ENCODE measurements around the gene MED9. TPM values are rescaled to one million over a fixed set of nuclear protein-coding genes. Genes with fewer than 3 reads are reported as not detected.
"Not testable (repeated sequence)": the region's sequence is repeated elsewhere in the genome, so short reads cannot be mapped to it uniquely, and the experiment has no call there.

Gene MED9, protein sequence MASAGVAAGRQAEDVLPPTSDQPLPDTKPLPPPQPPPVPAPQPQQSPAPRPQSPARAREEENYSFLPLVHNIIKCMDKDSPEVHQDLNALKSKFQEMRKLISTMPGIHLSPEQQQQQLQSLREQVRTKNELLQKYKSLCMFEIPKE
- 8.1 and 8.4 TPM in 2 replicates for total RNA-seq (2012; rRNA removed)

DNA sequence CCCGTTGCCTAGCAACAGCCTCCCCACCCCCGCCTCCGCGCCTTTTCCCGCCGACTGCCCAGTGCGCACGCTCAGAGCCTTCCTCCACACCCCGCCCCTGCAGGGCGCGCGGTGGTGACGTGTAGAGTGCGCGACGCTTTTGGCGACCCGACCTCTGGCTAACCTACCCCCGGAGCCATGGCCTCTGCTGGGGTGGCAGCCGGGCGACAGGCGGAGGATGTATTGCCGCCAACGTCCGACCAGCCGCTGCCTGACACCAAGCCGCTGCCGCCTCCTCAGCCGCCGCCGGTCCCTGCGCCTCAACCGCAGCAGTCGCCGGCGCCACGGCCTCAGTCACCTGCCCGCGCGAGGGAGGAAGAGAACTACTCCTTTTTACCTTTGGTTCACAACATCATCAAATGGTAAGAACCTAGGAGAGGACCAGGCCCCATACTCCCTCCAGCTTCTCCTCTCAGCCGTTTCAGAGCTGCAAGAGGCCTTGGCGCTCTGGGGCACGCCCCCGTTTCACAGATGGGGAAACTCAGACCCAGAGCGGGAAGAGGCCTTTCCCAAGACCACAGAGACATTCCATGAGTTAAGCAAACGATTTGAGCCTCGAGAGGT is at the start of gene MED9:
TSS of gene MED9 (plus strand) at position 136 of the 603 bp plus-strand sequence. CDS start at position 178, 42 bp downstream.
- peak within 1 kb of the TSS; percentile 96 for H3K4me3 ChIP-seq (ENCODE audit: low read length)
- no peaks in the 10 kb centered on the region for H3K9me3 ChIP-seq (replicated peaks; ENCODE audit: low read length)
- H3K36me3 ChIP-seq (ENCODE audit: insufficient read depth, low read length), result peaks cover 4% of the 10 kb centered on the region
- peaks cover 14% of the 10 kb centered on the region for H3K4me1 ChIP-seq (ENCODE audit: control insufficient read depth, insufficient read depth, low read length)
- peak within 1 kb of the TSS; percentile 98 for H3K9ac ChIP-seq (ENCODE audit: low read depth, low read length)
- peaks cover 21% of the 10 kb centered on the region for H3K27me3 ChIP-seq (ENCODE audit: control insufficient read depth, insufficient read depth, low read length)
- H3K4me2 ChIP-seq (ENCODE audit: low read length), result peak within 1 kb of the TSS; percentile 84

DNA sequence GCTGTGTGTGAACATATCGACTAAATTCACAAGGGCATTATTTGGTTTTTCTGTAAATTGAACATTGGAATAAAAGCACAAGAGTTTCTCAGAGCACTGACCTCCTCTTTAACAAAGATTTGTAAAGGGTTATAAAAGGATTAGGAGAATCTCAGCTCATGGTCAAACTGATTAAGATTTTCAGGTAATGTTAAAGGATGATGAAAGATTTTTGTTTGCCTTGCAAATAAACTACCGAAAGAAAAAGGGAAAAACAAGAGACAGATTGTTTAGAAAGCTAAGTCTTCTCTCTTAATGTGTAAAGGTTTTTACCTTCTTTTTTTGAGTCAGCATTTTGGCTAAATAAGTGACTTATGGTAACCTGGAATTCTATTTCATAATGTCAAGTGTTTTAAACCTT is 47.6 kb upstream of the MED9 start:
- no peak overlapping the region for H3K9ac ChIP-seq (ENCODE audit: low read depth, low read length)
- peaks cover 19% of the 10 kb centered on the region for H3K27me3 ChIP-seq (ENCODE audit: control insufficient read depth, insufficient read depth, low read length)
- H3K36me3 ChIP-seq (ENCODE audit: insufficient read depth, low read length), result no peaks in the 10 kb centered on the region
- peaks cover 5% of the 10 kb centered on the region for H3K9me3 ChIP-seq (replicated peaks; ENCODE audit: low read length)
- no peaks in the 10 kb centered on the region for H3K4me1 ChIP-seq (ENCODE audit: control insufficient read depth, insufficient read depth, low read length)
- H3K4me2 ChIP-seq (ENCODE audit: low read length), result no peak overlapping the region
- no peak overlapping the region for H3K4me3 ChIP-seq (ENCODE audit: low read length)

DNA sequence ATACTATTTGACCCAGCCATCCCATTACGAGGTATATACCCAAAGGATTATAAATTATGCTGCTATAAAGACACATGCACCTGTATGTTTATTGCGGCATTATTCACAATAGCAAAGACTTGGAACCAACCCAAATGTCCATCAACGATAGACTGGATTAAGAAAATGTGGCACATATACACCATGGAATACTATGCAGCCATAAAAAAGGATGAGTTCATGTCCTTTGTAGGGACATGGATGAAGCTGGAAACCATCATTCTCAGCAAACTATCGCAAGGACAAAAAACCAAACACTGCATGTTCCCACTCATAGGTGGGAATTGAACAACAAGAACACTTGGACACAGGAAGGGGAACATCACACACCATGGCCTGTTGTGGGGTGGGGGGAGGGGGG is 45.9 kb upstream of the MED9 start:
- not testable (repeated sequence) for H3K9me3 ChIP-seq (replicated peaks; ENCODE audit: low read length); H3K36me3 ChIP-seq (ENCODE audit: insufficient read depth, low read length); H3K4me3 ChIP-seq (ENCODE audit: low read length); H3K4me2 ChIP-seq (ENCODE audit: low read length); H3K9ac ChIP-seq (ENCODE audit: low read depth, low read length)
- Histone ChIP-seq H3K27me3 (ENCODE audit: control insufficient read depth, insufficient read depth, low read length) (peaks cover 19% of the 10 kb centered on the region), H3K4me1 (ENCODE audit: control insufficient read depth, insufficient read depth, low read length) (peaks cover 14% of the 10 kb centered on the region)

DNA sequence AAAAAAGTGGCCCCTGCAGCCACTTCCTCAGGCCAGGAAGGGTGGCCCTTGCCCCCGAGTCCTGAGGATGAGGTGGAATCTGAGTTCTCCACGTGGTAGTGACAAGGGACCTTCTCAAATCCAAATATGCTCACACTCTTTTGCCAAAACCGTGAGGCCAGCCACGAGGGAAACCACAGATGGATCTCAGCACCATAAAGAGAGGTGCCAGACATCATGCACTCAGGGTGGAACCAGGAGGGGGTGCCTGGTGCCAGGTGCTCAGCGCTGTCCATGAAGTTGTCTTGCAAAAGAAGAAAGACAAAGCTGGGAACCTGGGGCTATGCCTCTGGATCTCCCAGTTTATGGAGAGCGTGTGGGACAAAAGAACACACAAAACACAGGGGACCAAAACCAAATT is 45.2 kb upstream of the MED9 start:
- H3K27me3 ChIP-seq (ENCODE audit: control insufficient read depth, insufficient read depth, low read length), result peaks cover 17% of the 10 kb centered on the region
- no peak overlapping the region for H3K4me3 ChIP-seq (ENCODE audit: low read length)
- no peak overlapping the region for H3K4me2 ChIP-seq (ENCODE audit: low read length)
- no peak overlapping the region for H3K9ac ChIP-seq (ENCODE audit: low read depth, low read length)
- H3K4me1 ChIP-seq (ENCODE audit: control insufficient read depth, insufficient read depth, low read length), result peaks cover 21% of the 10 kb centered on the region
- no peaks in the 10 kb centered on the region for H3K36me3 ChIP-seq (ENCODE audit: insufficient read depth, low read length)
- H3K9me3 ChIP-seq (replicated peaks; ENCODE audit: low read length), result no peaks in the 10 kb centered on the region

DNA sequence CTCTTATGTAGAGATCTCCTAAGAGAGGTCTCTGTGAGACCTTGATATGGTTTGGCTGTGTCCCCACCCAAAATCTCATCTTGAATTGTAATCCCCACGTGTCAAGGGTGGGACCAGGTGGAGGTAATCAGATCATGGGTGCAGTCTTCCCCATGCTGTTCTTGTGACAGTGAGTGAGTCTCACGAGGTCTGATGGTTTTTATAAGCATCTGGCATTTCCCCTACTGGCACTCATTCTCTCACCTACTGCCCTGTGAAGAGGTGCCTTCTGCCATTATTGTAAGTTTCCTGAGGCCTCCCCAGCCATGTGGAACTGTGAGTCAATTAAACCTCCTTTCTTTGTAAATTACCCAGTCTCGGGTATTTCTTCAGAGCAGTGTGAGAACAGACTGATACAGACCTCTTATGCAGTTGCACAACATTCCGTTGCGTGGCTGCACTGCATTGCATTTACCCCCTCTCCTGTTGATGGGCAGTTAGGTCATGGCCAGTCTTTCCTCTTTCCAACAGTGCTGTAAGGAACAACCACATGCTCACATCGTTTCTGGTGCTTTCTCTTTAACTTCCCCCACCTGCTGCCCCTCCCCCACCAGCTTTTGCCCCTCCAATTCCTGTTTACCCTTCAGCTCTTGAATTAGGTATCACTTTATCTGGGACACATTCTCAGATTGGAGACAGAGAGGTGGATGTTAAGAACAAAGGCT is 43.6 kb upstream of the MED9 start:
- H3K4me3 ChIP-seq (ENCODE audit: low read length), result no peak overlapping the region
- no peaks in the 10 kb centered on the region for H3K36me3 ChIP-seq (ENCODE audit: insufficient read depth, low read length)
- no peak overlapping the region for H3K4me2 ChIP-seq (ENCODE audit: low read length)
- no peak overlapping the region for H3K9ac ChIP-seq (ENCODE audit: low read depth, low read length)
- no peaks in the 10 kb centered on the region for H3K9me3 ChIP-seq (replicated peaks; ENCODE audit: low read length)
- H3K4me1 ChIP-seq (ENCODE audit: control insufficient read depth, insufficient read depth, low read length), result peaks cover 22% of the 10 kb centered on the region
- peaks cover 8% of the 10 kb centered on the region for H3K27me3 ChIP-seq (ENCODE audit: control insufficient read depth, insufficient read depth, low read length)

DNA sequence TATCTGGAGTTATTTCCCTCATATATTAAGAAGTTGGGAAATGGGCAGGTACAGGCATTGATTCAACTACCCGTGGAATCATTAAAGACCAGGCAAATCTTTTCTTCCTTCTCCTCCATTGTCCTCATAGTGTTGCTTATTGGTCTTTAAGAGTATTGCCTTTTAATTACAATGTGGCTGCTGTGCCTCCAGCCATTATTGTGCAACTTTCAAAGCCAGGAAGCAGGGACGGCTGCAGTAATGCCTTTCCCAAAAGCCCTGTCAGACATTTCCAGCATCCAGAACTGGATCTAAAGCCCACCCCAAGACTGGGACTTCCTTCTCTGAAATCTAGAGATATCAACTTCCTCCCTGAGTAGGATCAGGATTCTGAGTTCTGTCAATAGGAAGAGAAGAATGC is 42.3 kb upstream of the MED9 start:
- no peaks in the 10 kb centered on the region for H3K9me3 ChIP-seq (replicated peaks; ENCODE audit: low read length)
- H3K4me3 ChIP-seq (ENCODE audit: low read length), result no peak overlapping the region
- H3K9ac ChIP-seq (ENCODE audit: low read depth, low read length), result no peak overlapping the region
- no peak overlapping the region for H3K4me2 ChIP-seq (ENCODE audit: low read length)
- peaks cover 22% of the 10 kb centered on the region for H3K4me1 ChIP-seq (ENCODE audit: control insufficient read depth, insufficient read depth, low read length)
- no peaks in the 10 kb centered on the region for H3K36me3 ChIP-seq (ENCODE audit: insufficient read depth, low read length)
- peaks cover 6% of the 10 kb centered on the region for H3K27me3 ChIP-seq (ENCODE audit: control insufficient read depth, insufficient read depth, low read length)

DNA sequence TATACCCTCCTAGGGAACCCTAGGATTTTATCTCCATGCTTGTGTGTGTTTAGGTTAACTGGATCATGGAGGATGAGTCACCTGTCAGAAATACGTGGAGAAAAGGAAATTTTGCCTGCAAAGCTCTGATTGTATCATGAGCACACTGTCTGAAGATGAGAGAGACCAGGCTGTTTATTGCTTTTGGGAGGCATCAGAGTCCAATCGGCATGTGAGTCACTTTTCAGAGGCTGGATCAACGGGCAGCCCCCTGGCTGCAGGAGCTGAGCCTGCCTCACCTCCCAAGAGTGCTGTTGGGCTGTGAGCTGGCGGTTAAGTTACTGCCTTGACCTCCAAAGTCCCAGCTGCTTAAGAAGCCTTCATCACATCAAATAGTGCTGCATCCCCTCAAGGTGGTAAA is 41.5 kb upstream of the MED9 start:
- Histone ChIP-seq H3K4me3 (ENCODE audit: low read length) (no peak overlapping the region), H3K27me3 (ENCODE audit: control insufficient read depth, insufficient read depth, low read length) (no peaks in the 10 kb centered on the region), H3K4me2 (ENCODE audit: low read length) (peak overlapping the region; percentile 49)

DNA sequence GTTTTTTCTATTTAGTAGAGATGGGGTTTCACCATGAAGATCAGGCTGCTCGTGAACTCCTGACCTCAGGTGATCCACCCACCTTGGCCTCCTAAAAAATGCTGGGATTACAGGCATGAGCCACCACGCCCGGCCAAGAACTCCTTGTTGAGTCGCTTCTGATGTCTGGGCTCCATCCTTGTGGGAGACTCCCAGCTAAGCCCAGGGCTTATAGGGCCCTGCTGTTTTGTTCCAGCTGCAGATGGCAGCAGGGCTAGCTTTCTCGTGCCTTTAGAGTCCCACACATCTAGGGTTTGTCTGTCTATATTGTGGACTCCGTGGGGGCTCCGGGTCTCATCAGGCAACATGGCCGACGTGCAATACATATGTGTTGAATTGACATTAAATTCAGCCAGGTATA is 39.3 kb upstream of the MED9 start:
- Histone ChIP-seq H3K36me3 (ENCODE audit: insufficient read depth, low read length) (no peaks in the 10 kb centered on the region), H3K9ac (ENCODE audit: low read depth, low read length) (no peak overlapping the region), H3K4me3 (ENCODE audit: low read length) (no peak overlapping the region), H3K27me3 (ENCODE audit: control insufficient read depth, insufficient read depth, low read length) (no peaks in the 10 kb centered on the region), H3K4me2 (ENCODE audit: low read length) (no peak overlapping the region), H3K9me3 (replicated peaks; ENCODE audit: low read length) (no peaks in the 10 kb centered on the region), H3K4me1 (ENCODE audit: control insufficient read depth, insufficient read depth, low read length) (peaks cover 29% of the 10 kb centered on the region)

More for the DNA sequence above, 41.5 kb upstream of the MED9 start:
- Histone ChIP-seq H3K36me3 (ENCODE audit: insufficient read depth, low read length) (no peaks in the 10 kb centered on the region), H3K9me3 (replicated peaks; ENCODE audit: low read length) (no peaks in the 10 kb centered on the region), H3K4me1 (ENCODE audit: control insufficient read depth, insufficient read depth, low read length) (peaks cover 26% of the 10 kb centered on the region), H3K9ac (ENCODE audit: low read depth, low read length) (no peak overlapping the region)

DNA sequence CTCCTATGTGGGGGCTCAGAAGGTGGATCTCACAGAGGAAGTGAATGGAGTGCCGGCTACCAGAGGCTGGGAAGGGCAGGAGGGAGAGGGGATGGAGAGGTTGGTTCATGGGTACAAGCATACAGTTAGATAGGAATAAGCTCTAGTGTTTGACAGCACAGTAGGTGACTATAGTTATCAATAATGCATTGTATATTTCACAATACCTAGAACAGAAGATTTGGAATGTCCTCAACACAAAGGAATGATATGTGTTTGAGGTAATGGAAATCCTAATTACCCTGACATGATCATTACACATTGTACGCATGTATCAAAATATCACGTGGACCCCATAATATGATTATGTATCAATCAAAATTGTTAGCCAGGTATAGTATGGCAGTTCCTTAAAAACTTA is 38.9 kb upstream of the MED9 start:
- no peak overlapping the region for H3K4me2 ChIP-seq (ENCODE audit: low read length)
- peaks cover 29% of the 10 kb centered on the region for H3K4me1 ChIP-seq (ENCODE audit: control insufficient read depth, insufficient read depth, low read length)
- H3K9ac ChIP-seq (ENCODE audit: low read depth, low read length), result no peak overlapping the region
- no peak overlapping the region for H3K4me3 ChIP-seq (ENCODE audit: low read length)
- H3K36me3 ChIP-seq (ENCODE audit: insufficient read depth, low read length), result no peaks in the 10 kb centered on the region
- H3K9me3 ChIP-seq (replicated peaks; ENCODE audit: low read length), result no peaks in the 10 kb centered on the region
- no peaks in the 10 kb centered on the region for H3K27me3 ChIP-seq (ENCODE audit: control insufficient read depth, insufficient read depth, low read length)

DNA sequence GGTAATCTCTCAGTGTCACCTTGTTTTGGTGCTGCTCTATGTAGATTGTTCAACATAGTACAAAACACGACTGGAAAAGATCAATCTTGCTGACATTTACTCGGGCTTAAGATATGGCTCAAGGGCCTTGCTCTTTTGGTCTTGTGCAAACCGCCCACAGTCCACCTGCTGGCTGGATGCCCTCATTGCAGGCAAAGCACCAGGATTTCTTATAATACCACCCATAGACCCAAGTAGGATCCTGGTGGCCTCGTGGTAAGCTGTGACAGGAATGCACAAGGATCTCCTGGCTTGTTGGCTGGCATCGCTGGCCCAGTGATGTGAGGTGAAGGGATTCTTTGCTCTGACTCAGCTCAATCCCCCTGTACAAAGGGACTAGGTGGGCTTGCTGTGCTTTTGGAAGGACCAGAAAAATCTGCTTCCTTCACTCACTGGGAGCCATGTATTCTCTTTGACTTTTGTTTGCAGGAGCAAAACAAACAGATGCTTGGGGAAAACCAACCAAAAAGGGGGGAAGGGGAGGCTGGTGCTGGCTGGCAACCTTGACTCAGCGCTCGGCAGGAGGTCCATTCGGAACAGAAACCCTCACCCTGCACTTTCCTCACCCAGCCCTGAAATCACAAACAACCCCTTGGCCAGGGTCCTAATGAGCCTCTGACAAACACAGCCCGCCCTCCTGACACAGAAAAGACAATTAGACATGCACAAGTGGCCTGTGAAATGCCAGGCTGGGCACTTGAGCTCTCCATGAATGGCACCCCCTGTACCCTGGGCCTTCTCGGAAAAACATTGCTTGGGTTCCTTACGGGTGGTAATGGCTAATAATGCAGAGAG is 36.6 kb upstream of the MED9 start:
- Histone ChIP-seq H3K4me1 (ENCODE audit: control insufficient read depth, insufficient read depth, low read length) (peaks cover 26% of the 10 kb centered on the region), H3K4me2 (ENCODE audit: low read length) (no peak overlapping the region), H3K9me3 (replicated peaks; ENCODE audit: low read length) (no peaks in the 10 kb centered on the region), H3K27me3 (ENCODE audit: control insufficient read depth, insufficient read depth, low read length) (peaks cover 5% of the 10 kb centered on the region), H3K9ac (ENCODE audit: low read depth, low read length) (no peak overlapping the region), H3K4me3 (ENCODE audit: low read length) (no peak overlapping the region), H3K36me3 (ENCODE audit: insufficient read depth, low read length) (no peaks in the 10 kb centered on the region)

DNA sequence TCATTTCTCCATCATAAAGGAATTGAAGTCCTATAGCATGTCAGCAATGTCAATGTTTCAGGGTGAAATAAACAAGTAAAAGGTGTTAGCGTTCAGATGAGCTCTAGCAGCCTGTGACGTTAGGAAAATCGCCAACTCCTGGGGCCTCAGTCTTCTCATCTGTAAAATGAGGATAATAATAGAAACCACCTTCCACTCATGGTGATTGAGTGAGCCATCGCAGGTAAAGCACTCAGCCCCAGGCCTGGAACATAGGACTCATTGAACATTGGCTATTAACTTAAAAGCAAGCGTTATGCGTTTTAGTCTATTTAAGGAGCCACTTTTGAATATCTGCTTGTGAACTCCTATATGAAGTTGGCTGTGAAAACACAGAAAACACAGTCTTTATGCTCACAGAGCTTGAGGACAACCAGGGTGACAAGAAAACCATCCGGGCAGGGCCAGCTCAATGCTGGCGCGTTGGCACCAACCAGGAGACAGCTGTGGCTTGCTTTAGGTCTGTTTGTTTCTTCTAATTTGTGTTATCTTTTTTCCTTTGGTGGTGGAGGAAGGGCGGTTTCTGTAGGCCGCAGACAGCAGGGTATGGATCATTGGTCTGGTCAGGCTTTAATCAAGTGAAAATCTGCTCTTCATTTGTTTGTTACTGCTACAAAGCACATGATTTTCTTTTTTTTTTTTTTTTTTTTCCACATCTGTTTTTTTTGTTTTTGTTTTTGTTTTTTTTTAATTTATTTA is 35.7 kb upstream of the MED9 start:
- Histone ChIP-seq H3K27me3 (ENCODE audit: control insufficient read depth, insufficient read depth, low read length) (peaks cover 5% of the 10 kb centered on the region), H3K9ac (ENCODE audit: low read depth, low read length) (no peak overlapping the region), H3K9me3 (replicated peaks; ENCODE audit: low read length) (no peaks in the 10 kb centered on the region), H3K4me3 (ENCODE audit: low read length) (no peak overlapping the region), H3K4me1 (ENCODE audit: control insufficient read depth, insufficient read depth, low read length) (peaks cover 26% of the 10 kb centered on the region), H3K36me3 (ENCODE audit: insufficient read depth, low read length) (no peaks in the 10 kb centered on the region), H3K4me2 (ENCODE audit: low read length) (no peak overlapping the region)
